HG02623 (cell line): ENCODE data around the gene PLA2G4E.

ENCODE experiments used
- ATAC-seq: cut with Tn5 transposase; IDR thresholded peaks from one replicate; pipeline ENCODE4 v1.9.1; 2021; ENCODE audit warnings: moderate library complexity; ENCODE audit not compliant: unreplicated experiment

Gene PLA2G4E

GRCh38 chr15:41961595-41962202 is 59.1 kb downstream of the PLA2G4E start:
- ATAC-seq, result no peak

- no peak for ATAC-seq
Measured at GRCh38 chr15:41961001-41961518, 59.8 kb downstream of the PLA2G4E start.

- ATAC-seq, result no peak
Measured at GRCh38 chr15:41958002-41958420, 62.8 kb downstream of the PLA2G4E start.

GRCh38 chr15:41957021-41957897 is 63.6 kb downstream of the PLA2G4E start:
- ATAC-seq, result no peak

GRCh38 chr15:41955807-41956525 is 64.9 kb downstream of the PLA2G4E start:
- no peak for ATAC-seq

GRCh38 chr15:41955100-41955499 is 65.7 kb downstream of the PLA2G4E start:
- no peak for ATAC-seq

- no peak for ATAC-seq
Measured at GRCh38 chr15:41954036-41954435, 66.8 kb downstream of the PLA2G4E start.

GRCh38 chr15:41952013-41952563 is 68.8 kb downstream of the PLA2G4E start:
- no peak for ATAC-seq

GRCh38 chr15:41951571-41951970 is 69.3 kb downstream of the PLA2G4E start:
- ATAC-seq, result no peak

GRCh38 chr15:41950489-41950888 is 70.4 kb downstream of the PLA2G4E start:
- no peak for ATAC-seq

GRCh38 chr15:41950127-41950483 is 70.7 kb downstream of the PLA2G4E start:
- ATAC-seq, result no peak

- ATAC-seq, result no peak
Measured at GRCh38 chr15:41949401-41950126, 71.3 kb downstream of the PLA2G4E start.

- ATAC-seq, result no peak
Measured at GRCh38 chr15:41948490-41948889, 72.4 kb downstream of the PLA2G4E start.

- ATAC-seq, result no peak
Measured at GRCh38 chr15:41946970-41947369, 73.9 kb downstream of the PLA2G4E start.

- no peak for ATAC-seq
Measured at GRCh38 chr15:41945731-41946130, 75.1 kb downstream of the PLA2G4E start.

GRCh38 chr15:41945221-41945620 is 75.6 kb downstream of the PLA2G4E start:
- ATAC-seq, result no peak

- no peak for ATAC-seq
Measured at GRCh38 chr15:41944313-41944940, 76.4 kb downstream of the PLA2G4E start.

- ATAC-seq, result no peak
Measured at GRCh38 chr15:41943543-41944312, 77.1 kb downstream of the PLA2G4E start.

GRCh38 chr15:41942886-41943285 is 78.0 kb downstream of the PLA2G4E start:
- no peak for ATAC-seq
